Endothelial cell of umbilical vein (primary cell): ENCODE results near the gene SCN1B. TPM values are rescaled to one million over a fixed set of nuclear protein-coding genes. Genes with fewer than 3 reads are reported as not detected.

Experiments
- BruUV-seq: library from RNA; stranded (reverse); fragments of 400-500 nt; replicated peaks from 2 replicates; lab custom pipeline; 2021; lab: Mats Ljungman, UMichigan
- CTCF ChIA-PET: fragments of 300-600, 350-600 bp; sonication (Branson Sonifier 250); formaldehyde crosslinking; loops from one replicate; lab custom pipeline; 2021; ENCODE audit warnings: antibody characterized with exemption, inconsistent platforms; lab: Charles Lee
- POLR2A ChIA-PET: fragments of 300-600, 350-600 bp; sonication (Branson Sonifier 250); formaldehyde crosslinking; loops from one replicate; lab custom pipeline; 2021; ENCODE audit warnings: antibody characterized with exemption, inconsistent platforms; lab: Charles Lee
- DNase-seq: peaks from one replicate; pipeline ENCODE4 v3.0.0-alpha.2; 2011; ENCODE audit warnings: low read depth, low spot score
- FAIRE-seq: peaks from 2 replicates; lab custom pipeline; 2011; peaks lifted over from hg19 to GRCh38; lab: Jason Lieb, UNC
- H2AFZ ChIP-seq: 2 replicates; pipeline ENCODE4 v1.6.0; 2012; ENCODE audit warnings: low read depth, low read length, control low read depth, inconsistent platforms
- H3K27ac ChIP-seq: 2 replicates; pipeline ENCODE4 v1.5.1; 2011; ENCODE audit warnings: low read depth, mild to moderate bottlenecking, control low read depth, low read length, moderate library complexity; ENCODE audit not compliant: insufficient read depth
- H3K27me3 ChIP-seq, 2 experiments: 2 replicates each; pipeline versions ENCODE4 v1.6.0 to v1.6.1; 2011; ENCODE audit warnings: low read length in 2 of 2, mixed read lengths in 1 of 2; ENCODE audit not compliant: control insufficient read depth in 2 of 2, insufficient read depth in 2 of 2
- H3K36me3 ChIP-seq, 2 experiments: 2 replicates in 1 of 2; 3 replicates in 1 of 2; pipeline ENCODE4 v1.5.1; 2011; ENCODE audit warnings: low read length in 2 of 2, mild to moderate bottlenecking in 1 of 2, moderate library complexity in 1 of 2; ENCODE audit not compliant: control insufficient read depth in 2 of 2, insufficient read depth in 2 of 2; ENCODE audit errors: extremely low read depth in 1 of 2
- H3K4me1 ChIP-seq: 3 replicates; pipeline ENCODE4 v1.5.1; 2011; ENCODE audit warnings: mild to moderate bottlenecking, low read length; ENCODE audit not compliant: control insufficient read depth, insufficient read depth; ENCODE audit errors: extremely low read depth
- H3K4me2 ChIP-seq: 2 replicates; pipeline ENCODE4 v1.6.1; 2011; ENCODE audit warnings: low read length, control low read depth, mixed read lengths; ENCODE audit not compliant: insufficient read depth
- H3K4me3 ChIP-seq, 3 experiments: fragments of 200-600 bp in 1 of 3; sonication (generic), shearing (Covaris generic) in 1 of 3; replicated peaks in 1 of 3; 2 replicates each; pipeline ENCODE4 v1.5.1; 2011 to 2016; ENCODE audit warnings: control low read depth in 3 of 3, low read length in 3 of 3, mild to moderate bottlenecking in 2 of 3, inconsistent platforms in 1 of 3, low read depth in 1 of 3, moderate library complexity in 1 of 3; ENCODE audit not compliant: insufficient read depth in 1 of 3
- H3K79me2 ChIP-seq: 2 replicates; pipeline ENCODE4 v1.6.0; 2012; ENCODE audit warnings: low read length, inconsistent platforms; ENCODE audit not compliant: control insufficient read depth, insufficient read depth
- H3K9ac ChIP-seq: replicated peaks from 2 replicates; pipeline ENCODE3; 2011; ENCODE audit warnings: low read length, control low read depth; ENCODE audit not compliant: insufficient read depth; ENCODE audit errors: extremely low read depth
- H3K9me1 ChIP-seq: replicated peaks from 3 replicates; pipeline ENCODE4 v1.6.0; 2011; ENCODE audit warnings: mild to moderate bottlenecking, low read length; ENCODE audit not compliant: control insufficient read depth, insufficient read depth; ENCODE audit errors: extremely low read depth
- H3K9me3 ChIP-seq: replicated peaks from 2 replicates; pipeline ENCODE4 v1.5.1; 2012; ENCODE audit warnings: low read length, inconsistent platforms; ENCODE audit not compliant: control insufficient read depth, insufficient read depth
- H4K20me1 ChIP-seq: replicated peaks from 2 replicates; pipeline ENCODE3; 2011; ENCODE audit warnings: mild to moderate bottlenecking, low read length; ENCODE audit not compliant: control insufficient read depth, insufficient read depth; ENCODE audit errors: extremely low read depth
- EZH2 ChIP-seq: IDR thresholded peaks from 2 replicates; pipeline ENCODE4 v1.6.1; 2012; ENCODE audit warnings: borderline replicate concordance, low read depth, mild to moderate bottlenecking, moderate library complexity, low read length, inconsistent platforms; ENCODE audit not compliant: severe bottlenecking
- FOS ChIP-seq: IDR thresholded peaks from 2 replicates; pipeline ENCODE4 v1.6.1; 2011; ENCODE audit warnings: mild to moderate bottlenecking, low read length, moderate library complexity, borderline replicate concordance; ENCODE audit not compliant: insufficient read depth
- GATA2 ChIP-seq: IDR thresholded peaks from 2 replicates; pipeline ENCODE4 v1.7.0; 2011; ENCODE audit warnings: low read depth, mild to moderate bottlenecking, moderate library complexity, mixed read lengths, low read length; ENCODE audit not compliant: insufficient read length, insufficient read depth
- JUN ChIP-seq: IDR thresholded peaks from 2 replicates; pipeline ENCODE4 v1.6.1; 2011; ENCODE audit warnings: borderline replicate concordance, low read depth; ENCODE audit not compliant: insufficient read length, insufficient read depth
- MAX ChIP-seq: IDR thresholded peaks from 2 replicates; pipeline ENCODE4 v1.6.1; 2011; ENCODE audit not compliant: insufficient read depth, insufficient read length
- MYC ChIP-seq: IDR thresholded peaks from one replicate; pipeline ENCODE4 v1.6.1; 2011; ENCODE audit warnings: mild to moderate bottlenecking, low read depth, low read length
- POLR2A ChIP-seq: IDR thresholded peaks from 2 replicates; pipeline ENCODE4 v1.6.1; 2012; ENCODE audit warnings: low read depth, mild to moderate bottlenecking, control low read depth, low read length
- POLR2AphosphoS5 ChIP-seq: IDR thresholded peaks from 2 replicates; pipeline ENCODE4 v1.6.1; 2012; ENCODE audit warnings: low read depth, mild to moderate bottlenecking, control low read depth, low read length, moderate library complexity; ENCODE audit not compliant: insufficient read depth
- dilution Hi-C: fragments of 300-500 bp; cut with MboI; formaldehyde crosslinking; loops from one replicate; pipeline ENCODE4 v1.15.0; 2019; ENCODE audit warnings: low sequenced_read_pairs; ENCODE audit not compliant: extremely low pct_ligation_motif_present
- intact Hi-C: fragments of 100-400 bp; cut with micrococcal nuclease; formaldehyde crosslinking; loops from one replicate; pipeline ENCODE4 v1.10.0; 2022
- polyA plus RNA-seq, 4 experiments: library from polyadenylated mRNA; depleted of rRNA in 3 of 4; stranded (reverse) in 3 of 4; unstranded in 1 of 4; fragments of >200 nt; gene quantifications; 2 replicates each; pipeline versions ENCODE4 v1.2.1 to v1.2.3, GENCODE V29; 2011 to 2012; ENCODE audit warnings: missing spikeins in 1 of 4
- total RNA-seq: library from RNA; stranded (reverse); gene quantifications from 2 replicates; pipeline ENCODE4 v1.2.3, GENCODE V29; 2021
- TF ChIP-seq, protein P1 (sequence below), 2 donors: IDR thresholded peaks; 1 replicate in 1 of 2; 2 replicates in 1 of 2; pipeline ENCODE4 v1.5.1; 2011; ENCODE audit warnings: low read length in 2 of 2, mild to moderate bottlenecking in 2 of 2, moderate library complexity in 2 of 2, control low read depth in 1 of 2, inconsistent platforms in 1 of 2, low read depth in 1 of 2; ENCODE audit not compliant: insufficient read depth in 1 of 2; ENCODE audit errors: extremely low read depth in 1 of 2

SCN1B gene
- total and polyA plus RNA-seq, 2 donors (not counting 3 experiments of a cell fraction or from before 2014, with no cell fraction given) = 11.2 to 14.2 TPM

- CTCF ChIA-PET = interaction anchor here (0.7 to 9.9 kb wide), 5 partner anchors 9 to 45 kb away, joined by 3 to 129 read pairs (median 4); partner anchors contain the start of gene GRAMD1A
- no peak for FAIRE-seq
Measured at GRCh38 chr19:35011737-35012682, 18.3 kb upstream of the SCN1B start.

More at GRCh38 chr19:35011737-35012682, 18.3 kb upstream of the SCN1B start:
- H3K36me3 ChIP-seq = peaks cover 12 to 47% of the 10 kb centered on the region in 2 experiments
- H2AFZ ChIP-seq = no peak overlapping the region
- no TSS peak for BruUV-seq
- TF ChIP-seq, protein P1, sequence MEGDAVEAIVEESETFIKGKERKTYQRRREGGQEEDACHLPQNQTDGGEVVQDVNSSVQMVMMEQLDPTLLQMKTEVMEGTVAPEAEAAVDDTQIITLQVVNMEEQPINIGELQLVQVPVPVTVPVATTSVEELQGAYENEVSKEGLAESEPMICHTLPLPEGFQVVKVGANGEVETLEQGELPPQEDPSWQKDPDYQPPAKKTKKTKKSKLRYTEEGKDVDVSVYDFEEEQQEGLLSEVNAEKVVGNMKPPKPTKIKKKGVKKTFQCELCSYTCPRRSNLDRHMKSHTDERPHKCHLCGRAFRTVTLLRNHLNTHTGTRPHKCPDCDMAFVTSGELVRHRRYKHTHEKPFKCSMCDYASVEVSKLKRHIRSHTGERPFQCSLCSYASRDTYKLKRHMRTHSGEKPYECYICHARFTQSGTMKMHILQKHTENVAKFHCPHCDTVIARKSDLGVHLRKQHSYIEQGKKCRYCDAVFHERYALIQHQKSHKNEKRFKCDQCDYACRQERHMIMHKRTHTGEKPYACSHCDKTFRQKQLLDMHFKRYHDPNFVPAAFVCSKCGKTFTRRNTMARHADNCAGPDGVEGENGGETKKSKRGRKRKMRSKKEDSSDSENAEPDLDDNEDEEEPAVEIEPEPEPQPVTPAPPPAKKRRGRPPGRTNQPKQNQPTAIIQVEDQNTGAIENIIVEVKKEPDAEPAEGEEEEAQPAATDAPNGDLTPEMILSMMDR (IDR thresholded peaks at IDR 0.05; ENCODE audit: extremely low read depth in 1 of 2, insufficient read depth in 1 of 2, low read depth in 1 of 2, low read length in 2 of 2) = no peak
- TF ChIP-seq JUN (no peak), FOS (no peak), MAX (no peak), POLR2AphosphoS5 (no peak), POLR2A (no peak), MYC (no peak), EZH2 (no peak), GATA2 (no peak)
- H3K4me3 ChIP-seq = no peak overlapping the region
- no peaks in the 10 kb centered on the region for H3K9me1 ChIP-seq
- POLR2A ChIA-PET = no interaction called here
- H3K9me3 ChIP-seq = no peaks in the 10 kb centered on the region
- no peak overlapping the region for H3K9ac ChIP-seq
- peaks cover 4% of the 10 kb centered on the region for H3K4me1 ChIP-seq
- H3K4me2 ChIP-seq = no peak overlapping the region
- no peaks in the 10 kb centered on the region for H3K27me3 ChIP-seq
- dilution Hi-C loops = no loop called here
- H3K27ac ChIP-seq = no peak overlapping the region
- H3K79me2 ChIP-seq = peaks cover 4% of the 10 kb centered on the region
- no peak for DNase-seq
- intact Hi-C loops = loop anchor here (2.0 kb wide), 2 partner anchors 17 to 173 kb away; no protein-coding TSS in a partner anchor
- no peaks in the 10 kb centered on the region for H4K20me1 ChIP-seq
